Esophagus squamous epithelium (tissue), 4 donors: Measurements from ENCODE around the gene SEPHS1.

Source experiments
- CTCF ChIP-seq, 6 experiments: fragments of 450-650 bp in 4 of 6; fragments of 200-600 bp in 2 of 6; sonication (generic) in 2 of 6; IDR thresholded peaks; one replicate each; pipeline ENCODE4 v1.5.1; 2016 to 2019; ENCODE audit warnings: antibody characterized with exemption in 6 of 6, mild to moderate bottlenecking in 4 of 6, moderate library complexity in 4 of 6
- POLR2A ChIP-seq, 4 donors: fragments of 450-650 bp; IDR thresholded peaks; one replicate each; pipeline ENCODE4 v1.6.1; 2017; ENCODE audit warnings: antibody characterized with exemption in 4 of 4, mild to moderate bottlenecking in 4 of 4, moderate library complexity in 3 of 4

GRCh38 chr10:13294784-13295183, 53.3 kb downstream of the SEPHS1 start:
- TF ChIP-seq CTCF (IDR thresholded peaks at IDR 0.05) (no peak), POLR2A (IDR thresholded peaks at IDR 0.05) (no peak)
